ENCODE data around the gene MOB2.

- peak in 2 of 3 donors; percentile 18 to 48 for TF ChIP-seq CTCF (IDR thresholded peaks at IDR 0.05)
- no peak for TF ChIP-seq EP300 (IDR thresholded peaks at IDR 0.05)
- TF ChIP-seq POLR2A (IDR thresholded peaks at IDR 0.05): no peak
Measured at GRCh38 chr11:1453611-1454034, 33.0 kb downstream of the MOB2 start.

Measured in ovary (tissue), 3 donors.